ENCODE measurements around the gene DPYSL3. TPM values are rescaled to one million over a fixed set of nuclear protein-coding genes. Genes with fewer than 3 reads are reported as not detected.

DPYSL3 gene
- total and polyA plus RNA-seq, 2 experiments from 2014 or later, result 9.2 to 42.8 TPM

GRCh38 chr5:147348046-147348445 is 161.8 kb downstream of the DPYSL3 start:
- 57 to 67% methylated on average over 2 of the region's 2 CpGs for WGBS, 2 experiments (ENCODE audit: low coverage in 1 of 2, low lambda C conversion rate in 2 of 2, missing lambda C conversion rate in 2 of 2)
- peak; percentile 50 for DNase-seq

GRCh38 chr5:147346006-147346561 is 163.8 kb downstream of the DPYSL3 start:
- no peak overlapping the region for H3K27ac ChIP-seq

More at GRCh38 chr5:147348046-147348445, 161.8 kb downstream of the DPYSL3 start:
- no peak overlapping the region for H3K4me3 ChIP-seq
- no peaks in the 10 kb centered on the region for H3K27me3 ChIP-seq (replicated peaks; ENCODE audit: insufficient read depth)
- no peaks in the 10 kb centered on the region for H3K4me1 ChIP-seq (ENCODE audit: insufficient read depth)
- no peak overlapping the region for H3K9ac ChIP-seq
- in situ Hi-C loops (cut with MboI), result no loop called here
- no peaks in the 10 kb centered on the region for H3K36me3 ChIP-seq (ENCODE audit: low read depth)
- no peak for TF ChIP-seq EZH2 (IDR thresholded peaks at IDR 0.05; ENCODE audit: insufficient read depth, poor library complexity, severe bottlenecking)
- TF ChIP-seq EZH2phosphoT487 (IDR thresholded peaks at IDR 0.05; ENCODE audit: insufficient read depth, low read depth), result no peak
- H3K9me3 ChIP-seq (ENCODE audit: low read depth), result no peaks in the 10 kb centered on the region
- H3K4me2 ChIP-seq (ENCODE audit: unreplicated experiment), result no peak overlapping the region
- no peaks in the 10 kb centered on the region for H3K79me2 ChIP-seq (ENCODE audit: insufficient read depth)
- H2AFZ ChIP-seq, result no peak overlapping the region
- no peaks in the 10 kb centered on the region for H4K20me1 ChIP-seq (ENCODE audit: insufficient read depth)
- no peak overlapping the region for H3K27ac ChIP-seq
- H3F3A ChIP-seq (ENCODE audit: insufficient read depth), result no peaks in the 10 kb centered on the region
- no peaks in the 10 kb centered on the region for H3K9me2 ChIP-seq (ENCODE audit: insufficient read depth)

GRCh38 chr5:147344861-147345260 is 165.0 kb downstream of the DPYSL3 start:
- Histone ChIP-seq H3K9me3 (ENCODE audit: low read depth) (no peaks in the 10 kb centered on the region), H3K4me3 (no peak overlapping the region), H2AFZ (no peak overlapping the region), H3K27ac (no peak overlapping the region), H3K9ac (no peak overlapping the region), H3K4me2 (ENCODE audit: unreplicated experiment) (no peak overlapping the region), H3K36me3 (ENCODE audit: low read depth) (no peaks in the 10 kb centered on the region), H3K4me1 (ENCODE audit: insufficient read depth) (no peaks in the 10 kb centered on the region), H3K79me2 (ENCODE audit: insufficient read depth) (no peaks in the 10 kb centered on the region), H3F3A (ENCODE audit: insufficient read depth) (no peaks in the 10 kb centered on the region), H4K20me1 (ENCODE audit: insufficient read depth) (no peaks in the 10 kb centered on the region), H3K27me3 (replicated peaks; ENCODE audit: insufficient read depth) (no peaks in the 10 kb centered on the region), H3K9me2 (ENCODE audit: insufficient read depth) (no peaks in the 10 kb centered on the region)
- DNase-seq, result no peak
- no peak for TF ChIP-seq EZH2phosphoT487 (IDR thresholded peaks at IDR 0.05; ENCODE audit: insufficient read depth, low read depth)
- in situ Hi-C loops (cut with MboI), result no loop called here
- WGBS, 2 experiments (ENCODE audit: low coverage in 1 of 2, low lambda C conversion rate in 2 of 2, missing lambda C conversion rate in 2 of 2), result 3 to 5% methylated on average over 1 of the region's 1 CpG

More at GRCh38 chr5:147346006-147346561, 163.8 kb downstream of the DPYSL3 start:
- no peak overlapping the region for H3K4me2 ChIP-seq (ENCODE audit: unreplicated experiment)
- no peaks in the 10 kb centered on the region for H3K4me1 ChIP-seq (ENCODE audit: insufficient read depth)
- no peak for DNase-seq
- H4K20me1 ChIP-seq (ENCODE audit: insufficient read depth), result no peaks in the 10 kb centered on the region
- no peaks in the 10 kb centered on the region for H3K9me2 ChIP-seq (ENCODE audit: insufficient read depth)
- no peak overlapping the region for H2AFZ ChIP-seq
- WGBS, 2 experiments (ENCODE audit: low coverage in 1 of 2, low lambda C conversion rate in 2 of 2, missing lambda C conversion rate in 2 of 2), result 50 to 53% methylated on average over 5 of the region's 5 CpGs
- no peak overlapping the region for H3K9ac ChIP-seq
- in situ Hi-C loops (cut with MboI), result no loop called here
- no peaks in the 10 kb centered on the region for H3K36me3 ChIP-seq (ENCODE audit: low read depth)
- no peak overlapping the region for H3K4me3 ChIP-seq
- no peaks in the 10 kb centered on the region for H3F3A ChIP-seq (ENCODE audit: insufficient read depth)
- no peaks in the 10 kb centered on the region for H3K27me3 ChIP-seq (replicated peaks; ENCODE audit: insufficient read depth)
- no peak for TF ChIP-seq EZH2 (IDR thresholded peaks at IDR 0.05; ENCODE audit: insufficient read depth, poor library complexity, severe bottlenecking)
- no peak for TF ChIP-seq EZH2phosphoT487 (IDR thresholded peaks at IDR 0.05; ENCODE audit: insufficient read depth, low read depth)
- H3K79me2 ChIP-seq (ENCODE audit: insufficient read depth), result no peaks in the 10 kb centered on the region
- no peaks in the 10 kb centered on the region for H3K9me3 ChIP-seq (ENCODE audit: low read depth)

- Histone ChIP-seq H3K79me2 (ENCODE audit: insufficient read depth) (no peaks in the 10 kb centered on the region), H3F3A (ENCODE audit: insufficient read depth) (no peaks in the 10 kb centered on the region), H3K9me3 (ENCODE audit: low read depth) (no peaks in the 10 kb centered on the region), H3K4me3 (no peak overlapping the region), H3K9me2 (ENCODE audit: insufficient read depth) (no peaks in the 10 kb centered on the region), H3K36me3 (ENCODE audit: low read depth) (no peaks in the 10 kb centered on the region), H3K27me3 (replicated peaks; ENCODE audit: insufficient read depth) (no peaks in the 10 kb centered on the region), H3K4me1 (ENCODE audit: insufficient read depth) (no peaks in the 10 kb centered on the region), H3K4me2 (ENCODE audit: unreplicated experiment) (no peak overlapping the region), H4K20me1 (ENCODE audit: insufficient read depth) (no peaks in the 10 kb centered on the region), H2AFZ (no peak overlapping the region), H3K9ac (no peak overlapping the region), H3K27ac (no peak overlapping the region)
- no peak for TF ChIP-seq EZH2 (IDR thresholded peaks at IDR 0.05; ENCODE audit: insufficient read depth, poor library complexity, severe bottlenecking)
- DNase-seq, result no peak
- in situ Hi-C loops (cut with MboI), result no loop called here
Measured at GRCh38 chr5:147341345-147341744, 168.5 kb downstream of the DPYSL3 start.

GRCh38 chr5:147340941-147341340 is 168.9 kb downstream of the DPYSL3 start:
- Histone ChIP-seq H3K9ac (no peak overlapping the region), H3K79me2 (ENCODE audit: insufficient read depth) (no peaks in the 10 kb centered on the region), H4K20me1 (ENCODE audit: insufficient read depth) (no peaks in the 10 kb centered on the region), H3K36me3 (ENCODE audit: low read depth) (no peaks in the 10 kb centered on the region), H3K27ac (no peak overlapping the region), H3K4me3 (no peak overlapping the region), H3F3A (ENCODE audit: insufficient read depth) (no peaks in the 10 kb centered on the region), H3K27me3 (replicated peaks; ENCODE audit: insufficient read depth) (no peaks in the 10 kb centered on the region), H3K9me3 (ENCODE audit: low read depth) (no peaks in the 10 kb centered on the region), H3K4me2 (ENCODE audit: unreplicated experiment) (no peak overlapping the region), H3K9me2 (ENCODE audit: insufficient read depth) (no peaks in the 10 kb centered on the region), H3K4me1 (ENCODE audit: insufficient read depth) (no peaks in the 10 kb centered on the region), H2AFZ (no peak overlapping the region)
- DNase-seq, result no peak
- WGBS, 2 experiments (ENCODE audit: low coverage in 1 of 2, low lambda C conversion rate in 2 of 2, missing lambda C conversion rate in 2 of 2), result 21 to 39% methylated on average over 1 of the region's 1 CpG
- in situ Hi-C loops (cut with MboI), result no loop called here
- TF ChIP-seq EZH2phosphoT487 (IDR thresholded peaks at IDR 0.05; ENCODE audit: insufficient read depth, low read depth) (no peak), EZH2 (IDR thresholded peaks at IDR 0.05; ENCODE audit: insufficient read depth, poor library complexity, severe bottlenecking) (no peak)

Small RNAs within 50 kb of the gene (small RNA-seq; reads per million reads assigned to genes)
- not detected for gene AC011373.1 (ENCODE audit: low read depth, low replicate concordance)
